Measurements from ENCODE around the gene SLC1A5. TPM values are rescaled to one million over a fixed set of nuclear protein-coding genes. Genes with fewer than 3 reads are reported as not detected.
"Not testable (repeated sequence)": the region's sequence is repeated elsewhere in the genome, so short reads cannot be mapped to it uniquely, and the experiment has no call there.

SLC1A5 gene
- total RNA-seq, 1 experiment from 2014 or later, result 512 TPM

- BruUV-seq (replicated peaks), result no TSS peak
- Histone ChIP-seq H3K27me3 (replicated peaks; ENCODE audit: control insufficient read depth, insufficient read depth, low read length) (no peaks in the 10 kb centered on the region), H3K4me3 (ENCODE audit: low read depth, low read length) (no peak overlapping the region), H3K9me3 (no peaks in the 10 kb centered on the region; the same call in 1 of the 2 replicates), H3K36me3 (ENCODE audit: control insufficient read depth, insufficient read depth, low read length) (no peaks in the 10 kb centered on the region), H3K4me1 (peaks cover 16% of the 10 kb centered on the region)
- ChIA-PET CTCF (no interaction called here), POLR2A (no interaction called here)
- Mint-ChIP-seq H3K4me1 (ENCODE audit: low read depth, unreplicated experiment) (peaks cover 16% of the 10 kb centered on the region), H3K36me3 (ENCODE audit: insufficient read depth, unreplicated experiment) (peaks cover 1% of the 10 kb centered on the region), H3K27me3 (ENCODE audit: insufficient read depth, unreplicated experiment) (no peaks in the 10 kb centered on the region), H3K4me3 (ENCODE audit: unreplicated experiment) (no peak overlapping the region), H3K9me3 (ENCODE audit: unreplicated experiment) (peaks cover 3% of the 10 kb centered on the region), H3K27ac (ENCODE audit: unreplicated experiment) (no peak overlapping the region)
- intact Hi-C loops (cut with micrococcal nuclease; ENCODE audit: unreplicated experiment), result no loop called here
- no peak for DNase-seq
- TF ChIP-seq CTCF (IDR thresholded peaks at IDR 0.05; ENCODE audit: insufficient read depth in 1 of 2, low read depth in 1 of 2, low read length in 1 of 2, severe bottlenecking in 1 of 2, unreplicated experiment in 1 of 2), result no peak
These were observed 37.3 kb upstream of the SLC1A5 start for GRCh38 chr19:46825731-46826055.

DNA sequence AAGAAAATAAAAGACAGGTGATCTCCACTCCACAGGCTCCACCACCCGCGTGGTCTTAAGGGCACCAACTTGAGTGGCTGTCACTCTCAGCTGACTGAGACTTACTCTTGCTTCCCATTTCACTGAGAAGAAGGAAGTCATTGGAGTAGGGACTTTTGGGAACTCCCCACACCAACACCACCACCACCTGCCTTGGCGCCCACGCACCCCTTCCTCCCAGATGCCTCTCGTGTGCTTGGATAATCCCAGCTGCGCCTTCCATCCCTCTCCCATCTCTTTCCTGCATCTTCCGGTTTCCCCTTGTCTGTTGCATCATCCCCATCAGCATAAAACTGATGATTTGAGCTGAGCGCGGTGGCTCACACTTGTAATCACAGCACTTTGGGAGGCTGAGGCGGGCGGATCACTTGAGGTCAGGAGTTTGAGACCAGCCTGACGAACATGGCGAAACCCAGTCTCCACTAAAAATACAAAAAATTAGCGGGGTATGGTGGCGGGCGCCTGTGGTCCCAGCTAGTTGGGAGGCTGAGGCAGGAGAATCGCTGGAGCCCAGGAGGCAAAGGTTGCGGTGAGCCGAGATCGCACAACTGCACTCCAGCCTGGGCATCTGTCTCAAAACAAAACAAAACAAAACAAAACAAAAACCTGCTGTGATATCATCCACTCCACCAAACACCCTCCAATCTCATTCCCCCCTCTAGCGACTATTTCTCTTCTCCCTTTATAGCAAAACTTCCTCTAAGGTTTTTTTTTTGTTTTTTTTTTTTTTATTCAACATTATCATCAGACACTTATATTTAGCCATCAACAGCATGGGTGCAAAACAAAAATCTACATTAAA lies 36.7 kb upstream of the SLC1A5 start:
- intact Hi-C loops (cut with micrococcal nuclease; ENCODE audit: unreplicated experiment), result no loop called here
- Histone ChIP-seq H3K4me3 (ENCODE audit: low read depth, low read length) (no peak overlapping the region), H3K27me3 (replicated peaks; ENCODE audit: control insufficient read depth, insufficient read depth, low read length) (no peaks in the 10 kb centered on the region), H3K36me3 (ENCODE audit: control insufficient read depth, insufficient read depth, low read length) (no peaks in the 10 kb centered on the region), H3K4me1 (peaks cover 21% of the 10 kb centered on the region), H3K9me3 (no peaks in the 10 kb centered on the region; the same call in 1 of the 2 replicates)
- H3K4me3 Mint-ChIP-seq (ENCODE audit: unreplicated experiment), result no peak overlapping the region
- no peak for TF ChIP-seq CTCF (IDR thresholded peaks at IDR 0.05; ENCODE audit: insufficient read depth in 1 of 2, low read depth in 1 of 2, low read length in 1 of 2, severe bottlenecking in 1 of 2, unreplicated experiment in 1 of 2)
- DNase-seq, result no peak
- no TSS peak for BruUV-seq (replicated peaks)
- CTCF ChIA-PET, result interaction anchor here (0.6 kb wide), 1 partner anchor 63 kb away, joined by 5 read pairs; no protein-coding TSS in a partner anchor
- H3K36me3 Mint-ChIP-seq (ENCODE audit: insufficient read depth, unreplicated experiment), result no peaks in the 10 kb centered on the region
- H3K9me3 Mint-ChIP-seq (ENCODE audit: unreplicated experiment), result no peaks in the 10 kb centered on the region
- H3K27me3 Mint-ChIP-seq (ENCODE audit: insufficient read depth, unreplicated experiment), result no peaks in the 10 kb centered on the region
- peak overlapping the region; percentile 25 for H3K27ac Mint-ChIP-seq (ENCODE audit: unreplicated experiment)
- POLR2A ChIA-PET, result no interaction called here
- peaks cover 19% of the 10 kb centered on the region for H3K4me1 Mint-ChIP-seq (ENCODE audit: low read depth, unreplicated experiment)

- intact Hi-C loops (cut with micrococcal nuclease; ENCODE audit: unreplicated experiment), result no loop called here
- Mint-ChIP-seq H3K4me3 (ENCODE audit: unreplicated experiment) (no peak overlapping the region), H3K9me3 (ENCODE audit: unreplicated experiment) (no peaks in the 10 kb centered on the region), H3K27me3 (ENCODE audit: insufficient read depth, unreplicated experiment) (no peaks in the 10 kb centered on the region), H3K27ac (ENCODE audit: unreplicated experiment) (no peak overlapping the region), H3K36me3 (ENCODE audit: insufficient read depth, unreplicated experiment) (no peaks in the 10 kb centered on the region), H3K4me1 (ENCODE audit: low read depth, unreplicated experiment) (peaks cover 13% of the 10 kb centered on the region)
- CTCF ChIA-PET, result interaction anchor here (0.7 to 2.5 kb wide), 2 partner anchors 17 to 122 kb away, joined by 7 to 17 read pairs; no protein-coding TSS in a partner anchor
- BruUV-seq (replicated peaks), result no TSS peak
- no peaks in the 10 kb centered on the region; the same call in 1 of the 2 replicates for H3K9me3 ChIP-seq
- no peak for TF ChIP-seq CTCF (IDR thresholded peaks at IDR 0.05; ENCODE audit: insufficient read depth in 1 of 2, low read depth in 1 of 2, low read length in 1 of 2, severe bottlenecking in 1 of 2, unreplicated experiment in 1 of 2)
- H3K4me1 ChIP-seq, result peaks cover 16% of the 10 kb centered on the region
- H3K27me3 ChIP-seq (replicated peaks; ENCODE audit: control insufficient read depth, insufficient read depth, low read length), result no peaks in the 10 kb centered on the region
- DNase-seq, result no peak
- no peak overlapping the region for H3K4me3 ChIP-seq (ENCODE audit: low read depth, low read length)
- no peaks in the 10 kb centered on the region for H3K36me3 ChIP-seq (ENCODE audit: control insufficient read depth, insufficient read depth, low read length)
- POLR2A ChIA-PET, result interaction anchor here (0.6 kb wide), 1 partner anchor 20 kb away, joined by 6 read pairs; no protein-coding TSS in a partner anchor
These were observed 34.7 kb upstream of the SLC1A5 start for GRCh38 chr19:46823049-46823448.

GRCh38 chr19:46822410-46822787 lies 34.0 kb upstream of the SLC1A5 start:
- ChIA-PET POLR2A (interaction anchor here (0.6 kb wide), 2 partner anchors 19 to 28 kb away, joined by 3 to 6 read pairs; partner anchors contain the start of gene AP2S1), CTCF (interaction anchor here (2.5 kb wide), 1 partner anchor 18 kb away, joined by 17 read pairs; no protein-coding TSS in a partner anchor)
- H3K9me3 ChIP-seq; H3K36me3 Mint-ChIP-seq (ENCODE audit: insufficient read depth, unreplicated experiment); intact Hi-C loops (cut with micrococcal nuclease; ENCODE audit: unreplicated experiment); H3K27me3 ChIP-seq (replicated peaks; ENCODE audit: control insufficient read depth, insufficient read depth, low read length); DNase-seq; H3K9me3 Mint-ChIP-seq (ENCODE audit: unreplicated experiment); H3K4me3 Mint-ChIP-seq (ENCODE audit: unreplicated experiment); H3K36me3 ChIP-seq (ENCODE audit: control insufficient read depth, insufficient read depth, low read length); BruUV-seq (replicated peaks); H3K27me3 Mint-ChIP-seq (ENCODE audit: insufficient read depth, unreplicated experiment); H3K27ac Mint-ChIP-seq (ENCODE audit: unreplicated experiment); H3K4me3 ChIP-seq (ENCODE audit: low read depth, low read length): not testable (repeated sequence)
- H3K4me1 ChIP-seq, result peaks cover 16% of the 10 kb centered on the region
- peaks cover 13% of the 10 kb centered on the region for H3K4me1 Mint-ChIP-seq (ENCODE audit: low read depth, unreplicated experiment)

Measured in Caco-2 (cell line).